GM06990 (cell line): ENCODE data around the gene PLAGL2.

Source experiments
- DNase-seq: peaks from one replicate; pipeline ENCODE4 v3.0.0-alpha.2; 2011; ENCODE audit not compliant: insufficient read length; ENCODE audit errors: extremely low read depth
- H3K27me3 ChIP-seq: replicated peaks from 2 replicates; pipeline ENCODE4 v1.6.0; 2011; ENCODE audit warnings: low read length; ENCODE audit not compliant: control insufficient read depth, insufficient read depth
- H3K36me3 ChIP-seq: 2 replicates; pipeline ENCODE4 v1.5.1; 2011; ENCODE audit warnings: low read length; ENCODE audit not compliant: control insufficient read depth, insufficient read depth
- H3K4me3 ChIP-seq: replicated peaks from 2 replicates; pipeline ENCODE4 v1.5.1; 2011; ENCODE audit warnings: low read depth, mild to moderate bottlenecking, control low read depth, low read length
- CTCF ChIP-seq: IDR thresholded peaks from 2 replicates; pipeline ENCODE4 v1.5.1; 2011; ENCODE audit warnings: low read length, control low read depth, mild to moderate bottlenecking, inconsistent platforms; ENCODE audit not compliant: insufficient read depth, poor library complexity, severe bottlenecking

The PLAGL2 gene

GRCh38 chr20:32157611-32158010 lies 49.9 kb downstream of the PLAGL2 start:
- DNase-seq = no peak
- Histone ChIP-seq H3K36me3 (peaks cover 41% of the 10 kb centered on the region), H3K27me3 (no peaks in the 10 kb centered on the region), H3K4me3 (no peak overlapping the region)
- TF ChIP-seq CTCF = no peak

- TF ChIP-seq CTCF = peak; percentile 43
- H3K4me3 ChIP-seq = no peak overlapping the region
- DNase-seq = no peak
- no peaks in the 10 kb centered on the region for H3K27me3 ChIP-seq
- H3K36me3 ChIP-seq = peaks cover 42% of the 10 kb centered on the region
These were observed 52.2 kb downstream of the PLAGL2 start for GRCh38 chr20:32155017-32155981.

- DNase-seq = no peak
- TF ChIP-seq CTCF = no peak
- H3K4me3 ChIP-seq = no peak overlapping the region
- H3K36me3 ChIP-seq = peaks cover 37% of the 10 kb centered on the region
- H3K27me3 ChIP-seq = no peaks in the 10 kb centered on the region
These were observed 53.8 kb downstream of the PLAGL2 start for GRCh38 chr20:32153771-32154170.

GRCh38 chr20:32153156-32153665 lies 54.3 kb downstream of the PLAGL2 start:
- TF ChIP-seq CTCF = no peak
- Histone ChIP-seq H3K36me3 (peaks cover 34% of the 10 kb centered on the region), H3K4me3 (no peak overlapping the region), H3K27me3 (no peaks in the 10 kb centered on the region)
- no peak for DNase-seq

- TF ChIP-seq CTCF = no peak
- no peak for DNase-seq
- Histone ChIP-seq H3K4me3 (no peak overlapping the region), H3K27me3 (no peaks in the 10 kb centered on the region), H3K36me3 (peaks cover 29% of the 10 kb centered on the region)
These were observed 55.0 kb downstream of the PLAGL2 start for GRCh38 chr20:32152421-32153155.
